ENCODE measurements around the gene SYS1. TPM values are rescaled to one million over a fixed set of nuclear protein-coding genes. Genes with fewer than 3 reads are reported as not detected.

Gene SYS1
- total RNA-seq, 2 donors from 2014 or later, result 22.1 to 23.8 TPM

DNA sequence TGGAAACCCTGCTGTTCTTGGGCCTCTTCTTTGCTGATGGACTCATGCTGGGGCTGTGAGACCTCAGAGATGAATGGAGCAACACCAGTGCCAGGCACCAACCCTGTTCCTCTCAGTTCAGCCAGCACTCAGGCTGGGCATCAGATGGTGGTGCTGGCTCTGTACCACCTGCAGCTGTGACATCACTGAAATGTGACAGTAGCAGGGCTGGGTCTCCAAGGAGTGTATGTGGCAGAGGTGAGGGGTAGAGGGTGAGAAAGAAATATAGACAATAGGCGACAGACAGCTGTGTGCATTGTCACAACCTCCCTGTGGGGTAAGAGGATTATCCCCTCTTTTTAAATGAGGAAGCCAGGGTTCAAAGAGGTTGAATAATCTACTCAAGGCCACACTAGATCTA lies 15.2 kb downstream of the SYS1 start, which contains the start of gene TP53TG5:
Gene TP53TG5 (minus strand): TSS at position 135 of the 400 bp plus-strand sequence. CDS start 89 bp downstream, at position 46.
- H3K36me3 ChIP-seq (ENCODE audit: control insufficient read depth, insufficient read depth, low read length), result peaks cover 11% of the 10 kb centered on the region
- no peak within 1 kb of the TSS for H3K4me3 ChIP-seq (ENCODE audit: low read length)
- H3K27me3 ChIP-seq (ENCODE audit: control insufficient read depth, insufficient read depth, low read length, poor library complexity, severe bottlenecking), result no peaks in the 10 kb centered on the region
- Mint-ChIP-seq H3K27ac (peak within 1 kb of the TSS; percentile 87), H3K9me3 (no peaks in the 10 kb centered on the region), H3K36me3 (ENCODE audit: low read depth) (peaks cover 6% of the 10 kb centered on the region), H3K27me3 (ENCODE audit: insufficient read depth) (peaks cover 2% of the 10 kb centered on the region), H3K4me3 (no peak within 1 kb of the TSS), H3K4me1 (peaks cover 36% of the 10 kb centered on the region)
- no peaks in the 10 kb centered on the region for H3K9me3 ChIP-seq (ENCODE audit: control insufficient read depth, low read length)
- peak within 1 kb of the TSS; percentile 70 for H3K9ac ChIP-seq (ENCODE audit: extremely low read depth, low read length, poor library complexity, severe bottlenecking)
- peak within 1 kb of the TSS; percentile 74 for H3K27ac ChIP-seq (ENCODE audit: low read depth, low read length)
- DNase-seq, result peak; percentile 82
- peaks cover 35% of the 10 kb centered on the region for H3K4me1 ChIP-seq (ENCODE audit: control insufficient read depth, insufficient read depth, low read length)
- WGBS, 2 experiments (ENCODE audit: insufficient coverage in 1 of 2, insufficient read length in 1 of 2), result 61 to 82% methylated on average over 1 of the region's 1 CpG
- TF ChIP-seq, protein P1, sequence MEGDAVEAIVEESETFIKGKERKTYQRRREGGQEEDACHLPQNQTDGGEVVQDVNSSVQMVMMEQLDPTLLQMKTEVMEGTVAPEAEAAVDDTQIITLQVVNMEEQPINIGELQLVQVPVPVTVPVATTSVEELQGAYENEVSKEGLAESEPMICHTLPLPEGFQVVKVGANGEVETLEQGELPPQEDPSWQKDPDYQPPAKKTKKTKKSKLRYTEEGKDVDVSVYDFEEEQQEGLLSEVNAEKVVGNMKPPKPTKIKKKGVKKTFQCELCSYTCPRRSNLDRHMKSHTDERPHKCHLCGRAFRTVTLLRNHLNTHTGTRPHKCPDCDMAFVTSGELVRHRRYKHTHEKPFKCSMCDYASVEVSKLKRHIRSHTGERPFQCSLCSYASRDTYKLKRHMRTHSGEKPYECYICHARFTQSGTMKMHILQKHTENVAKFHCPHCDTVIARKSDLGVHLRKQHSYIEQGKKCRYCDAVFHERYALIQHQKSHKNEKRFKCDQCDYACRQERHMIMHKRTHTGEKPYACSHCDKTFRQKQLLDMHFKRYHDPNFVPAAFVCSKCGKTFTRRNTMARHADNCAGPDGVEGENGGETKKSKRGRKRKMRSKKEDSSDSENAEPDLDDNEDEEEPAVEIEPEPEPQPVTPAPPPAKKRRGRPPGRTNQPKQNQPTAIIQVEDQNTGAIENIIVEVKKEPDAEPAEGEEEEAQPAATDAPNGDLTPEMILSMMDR (conservative IDR thresholded peaks at IDR 0.05), result no peak

DNA sequence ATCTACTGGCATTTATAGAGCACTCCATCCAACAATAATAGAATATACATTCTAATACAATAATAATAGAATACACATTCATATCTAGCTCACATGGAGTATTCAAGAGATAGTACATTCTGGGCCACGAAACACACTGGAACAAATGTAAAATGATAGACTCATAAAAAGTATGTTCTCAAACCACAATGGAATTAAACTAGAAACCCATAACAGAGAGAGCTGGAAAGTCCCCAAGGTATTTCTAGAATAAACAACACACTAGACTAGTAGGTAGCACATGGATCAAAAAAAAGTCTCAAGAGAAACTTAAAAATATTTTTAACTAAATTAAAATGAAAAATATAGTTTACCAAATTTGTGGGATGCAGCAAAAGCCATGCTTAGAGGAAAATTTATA lies 24.3 kb downstream of the SYS1 start:
- DNase-seq, result no peak
- 100% methylated on average over 1 of the region's 1 CpG; no CpG with 5 or more reads in 1 of the 2 experiments for WGBS, 2 experiments (ENCODE audit: insufficient coverage in 1 of 2, insufficient read length in 1 of 2)
- Histone ChIP-seq H3K9ac (ENCODE audit: extremely low read depth, low read length, poor library complexity, severe bottlenecking) (no peak overlapping the region), H3K27me3 (ENCODE audit: control insufficient read depth, insufficient read depth, low read length, poor library complexity, severe bottlenecking) (no peaks in the 10 kb centered on the region), H3K27ac (ENCODE audit: low read depth, low read length) (no peak overlapping the region), H3K36me3 (ENCODE audit: control insufficient read depth, insufficient read depth, low read length) (peaks cover 6% of the 10 kb centered on the region), H3K9me3 (ENCODE audit: control insufficient read depth, low read length) (no peaks in the 10 kb centered on the region), H3K4me3 (ENCODE audit: low read length) (no peak overlapping the region), H3K4me1 (ENCODE audit: control insufficient read depth, insufficient read depth, low read length) (no peaks in the 10 kb centered on the region)
- Mint-ChIP-seq H3K27me3 (ENCODE audit: insufficient read depth) (peaks cover 33% of the 10 kb centered on the region), H3K4me3 (no peak overlapping the region), H3K36me3 (ENCODE audit: low read depth) (no peaks in the 10 kb centered on the region), H3K4me1 (no peaks in the 10 kb centered on the region), H3K9me3 (no peaks in the 10 kb centered on the region), H3K27ac (no peak overlapping the region)
- TF ChIP-seq, protein P1 (conservative IDR thresholded peaks at IDR 0.05), result no peak

DNA sequence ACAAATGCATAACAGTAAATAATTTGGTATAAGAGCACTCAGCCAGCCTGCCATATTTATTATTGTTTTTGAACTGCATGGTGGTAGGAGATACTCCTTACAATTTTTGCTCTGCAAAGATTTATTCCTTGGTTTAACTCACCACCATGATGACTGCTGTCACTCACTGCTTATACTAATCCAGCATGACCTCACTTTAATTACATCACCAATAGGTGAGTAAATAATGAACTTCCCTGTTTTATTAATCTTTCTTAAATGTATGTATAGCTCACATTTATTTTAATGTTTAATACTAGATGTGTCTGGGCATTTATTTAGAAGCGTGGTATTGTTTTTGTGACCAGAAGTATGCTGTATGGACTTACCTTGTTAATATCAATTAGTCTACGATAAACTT lies 28.0 kb downstream of the SYS1 start:
- H3K27me3 Mint-ChIP-seq (ENCODE audit: insufficient read depth), result peaks cover 27% of the 10 kb centered on the region
- no peak for DNase-seq
- no peak overlapping the region for H3K27ac ChIP-seq (ENCODE audit: low read depth, low read length)
- no peaks in the 10 kb centered on the region for H3K9me3 ChIP-seq (ENCODE audit: control insufficient read depth, low read length)
- H3K4me3 Mint-ChIP-seq, result no peak overlapping the region
- H3K4me3 ChIP-seq (ENCODE audit: low read length), result no peak overlapping the region
- WGBS, 2 experiments (ENCODE audit: insufficient coverage in 1 of 2, insufficient read length in 1 of 2), result 100% methylated on average over 1 to 2 of the region's 2 CpGs
- H3K36me3 Mint-ChIP-seq (ENCODE audit: low read depth), result no peaks in the 10 kb centered on the region
- no peaks in the 10 kb centered on the region for H3K27me3 ChIP-seq (ENCODE audit: control insufficient read depth, insufficient read depth, low read length, poor library complexity, severe bottlenecking)
- H3K27ac Mint-ChIP-seq, result no peak overlapping the region
- no peaks in the 10 kb centered on the region for H3K9me3 Mint-ChIP-seq
- no peaks in the 10 kb centered on the region for H3K4me1 ChIP-seq (ENCODE audit: control insufficient read depth, insufficient read depth, low read length)
- TF ChIP-seq, protein P1 (conservative IDR thresholded peaks at IDR 0.05), result no peak
- H3K36me3 ChIP-seq (ENCODE audit: control insufficient read depth, insufficient read depth, low read length), result peaks cover 6% of the 10 kb centered on the region
- no peaks in the 10 kb centered on the region for H3K4me1 Mint-ChIP-seq
- no peak overlapping the region for H3K9ac ChIP-seq (ENCODE audit: extremely low read depth, low read length, poor library complexity, severe bottlenecking)
